Measurements from ENCODE around the gene C2orf92.

DNA sequence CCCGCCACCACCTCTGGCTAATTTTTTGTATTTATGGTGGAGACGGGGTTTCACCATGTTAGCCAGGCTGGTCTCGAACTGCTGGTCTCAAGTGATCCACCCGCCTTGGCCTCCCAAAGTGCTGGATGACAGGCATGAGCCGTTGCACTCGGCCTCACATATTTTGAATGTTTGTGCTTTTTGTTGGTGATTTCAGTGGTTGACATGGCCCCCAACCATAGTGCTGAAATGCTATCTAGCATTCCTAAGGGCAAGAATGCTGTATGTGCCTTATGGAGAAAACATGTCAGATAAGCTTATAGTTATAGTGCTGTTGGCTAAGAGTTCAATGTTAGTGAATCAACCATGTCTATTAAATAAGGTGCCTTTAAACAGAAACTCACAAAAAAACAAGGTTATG lies 52.7 kb downstream of the C2orf92 start:
- TF ChIP-seq, protein P1, sequence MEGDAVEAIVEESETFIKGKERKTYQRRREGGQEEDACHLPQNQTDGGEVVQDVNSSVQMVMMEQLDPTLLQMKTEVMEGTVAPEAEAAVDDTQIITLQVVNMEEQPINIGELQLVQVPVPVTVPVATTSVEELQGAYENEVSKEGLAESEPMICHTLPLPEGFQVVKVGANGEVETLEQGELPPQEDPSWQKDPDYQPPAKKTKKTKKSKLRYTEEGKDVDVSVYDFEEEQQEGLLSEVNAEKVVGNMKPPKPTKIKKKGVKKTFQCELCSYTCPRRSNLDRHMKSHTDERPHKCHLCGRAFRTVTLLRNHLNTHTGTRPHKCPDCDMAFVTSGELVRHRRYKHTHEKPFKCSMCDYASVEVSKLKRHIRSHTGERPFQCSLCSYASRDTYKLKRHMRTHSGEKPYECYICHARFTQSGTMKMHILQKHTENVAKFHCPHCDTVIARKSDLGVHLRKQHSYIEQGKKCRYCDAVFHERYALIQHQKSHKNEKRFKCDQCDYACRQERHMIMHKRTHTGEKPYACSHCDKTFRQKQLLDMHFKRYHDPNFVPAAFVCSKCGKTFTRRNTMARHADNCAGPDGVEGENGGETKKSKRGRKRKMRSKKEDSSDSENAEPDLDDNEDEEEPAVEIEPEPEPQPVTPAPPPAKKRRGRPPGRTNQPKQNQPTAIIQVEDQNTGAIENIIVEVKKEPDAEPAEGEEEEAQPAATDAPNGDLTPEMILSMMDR (IDR thresholded peaks at IDR 0.05; ENCODE audit: borderline replicate concordance, extremely low read depth, low read length, poor library complexity, severe bottlenecking) = no peak
- TF ChIP-seq EZH2 (IDR thresholded peaks at IDR 0.05; ENCODE audit: borderline replicate concordance, low read depth, low read length, severe bottlenecking) = no peak

Data from DND-41 (cell line).